UCSD-AML1 (cell line): ENCODE measurements around the gene TGFBR2.

Source experiments
- DNase-seq: peaks from one replicate; lab custom pipeline; 2025; ENCODE audit not compliant: unreplicated experiment; lab: John Stamatoyannopoulos, UW

The TGFBR2 gene

DNA sequence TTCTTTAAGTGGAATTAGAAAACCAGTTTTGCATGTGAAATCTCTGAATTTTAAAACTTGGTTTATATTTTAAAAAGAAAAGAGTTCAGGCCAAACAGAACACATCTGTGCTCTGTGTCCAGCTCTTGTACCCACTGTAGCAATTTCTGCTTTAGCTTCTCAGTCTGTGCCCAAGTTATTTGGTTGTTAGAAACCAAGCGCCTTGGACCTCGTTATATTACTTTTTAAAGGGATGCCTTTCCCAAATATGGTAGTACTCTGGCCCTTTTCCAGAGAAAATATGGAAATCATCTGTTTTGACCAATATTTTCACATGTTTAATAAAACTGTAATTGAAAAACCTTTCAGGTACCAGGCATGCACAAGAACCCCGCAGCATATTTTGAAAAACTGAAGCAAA, 27.3 kb downstream of the TGFBR2 start:
- DNase-seq = no peak

DNA sequence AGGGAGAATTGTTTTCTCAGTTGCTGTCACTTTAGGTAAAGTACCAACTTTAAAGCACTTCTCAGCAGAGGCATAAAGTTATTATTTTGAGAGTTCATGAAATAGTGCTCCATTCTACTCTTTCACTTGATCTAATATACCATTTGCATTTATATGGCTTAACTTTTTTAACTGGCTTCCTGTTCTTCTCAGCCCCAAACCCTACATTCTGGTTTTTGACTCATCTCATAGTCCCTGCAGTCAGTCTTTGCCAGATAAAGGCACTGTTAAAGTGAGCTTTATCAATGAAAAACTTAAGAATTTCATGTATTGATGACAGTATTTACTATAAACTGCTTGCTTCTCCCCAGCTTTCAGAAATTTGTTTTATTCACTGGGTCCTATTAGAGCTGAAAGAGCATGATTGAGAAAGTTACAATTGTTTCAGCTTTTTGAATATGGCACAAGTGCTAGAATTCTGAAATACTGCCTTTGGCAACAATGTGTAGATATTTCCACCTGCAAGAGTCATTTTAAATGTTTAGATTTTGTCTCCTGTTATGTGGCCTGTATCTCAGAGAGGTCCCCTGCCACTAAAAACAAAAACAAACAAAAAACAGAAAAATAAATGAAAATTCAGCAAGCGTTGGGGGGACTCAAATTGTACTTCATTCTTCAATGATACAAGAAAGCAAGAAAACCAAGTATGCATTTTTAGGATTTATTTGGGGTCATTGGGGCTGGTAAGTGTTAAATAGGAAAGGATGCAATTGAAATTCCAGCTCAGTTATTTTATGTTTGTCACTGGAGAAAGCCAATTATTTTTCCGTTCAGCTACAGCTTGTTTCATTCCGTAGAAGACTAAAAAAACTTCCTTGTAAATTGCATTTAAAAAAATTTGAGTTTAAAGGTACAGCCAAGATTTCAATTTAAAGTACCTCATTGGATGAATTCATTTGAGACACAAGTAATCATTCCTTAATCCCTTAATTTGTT, 28.6 kb downstream of the TGFBR2 start:
- no peak for DNase-seq

DNA sequence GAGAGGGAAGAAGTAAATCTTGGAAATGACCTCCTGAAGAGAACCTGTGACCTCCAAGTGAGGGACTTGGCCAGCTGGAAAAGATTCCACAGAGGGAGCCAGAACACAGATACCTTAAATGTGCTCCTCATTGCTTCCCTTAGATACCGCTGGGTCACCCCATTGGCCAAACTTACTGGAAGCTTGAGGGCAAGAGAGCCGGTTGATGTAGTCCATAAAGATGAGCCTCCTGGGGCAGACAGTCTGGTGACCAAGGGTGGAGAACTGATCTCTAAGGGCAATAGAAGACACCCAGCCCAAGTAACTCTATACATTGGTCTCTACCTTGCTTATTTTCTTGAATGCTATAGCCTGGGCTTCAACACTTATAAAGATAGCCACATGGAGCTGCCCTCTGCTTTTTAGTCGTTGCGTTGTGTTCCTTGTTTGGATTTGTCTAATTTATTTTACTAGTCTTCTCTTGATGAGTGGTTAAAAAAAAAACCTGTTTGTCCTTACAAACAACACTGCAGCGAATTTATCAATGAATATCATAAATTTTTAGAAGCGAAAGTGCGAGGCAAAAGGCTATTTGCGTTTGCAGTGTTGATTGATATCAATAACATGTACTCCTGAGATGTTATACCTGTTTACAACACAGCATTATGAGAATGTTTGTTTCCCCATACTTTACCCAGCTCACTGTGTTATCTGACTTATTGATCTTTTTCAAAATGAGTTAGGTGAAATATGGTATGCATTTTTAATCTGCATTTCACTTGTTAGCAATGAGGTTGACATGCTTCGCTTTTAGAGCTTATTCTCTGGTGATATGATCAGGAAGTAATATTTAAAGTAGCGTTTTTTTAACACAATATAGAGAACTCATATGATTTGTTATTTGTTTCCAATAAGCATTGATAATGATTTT, 31.2 kb downstream of the TGFBR2 start:
- no peak for DNase-seq

DNA sequence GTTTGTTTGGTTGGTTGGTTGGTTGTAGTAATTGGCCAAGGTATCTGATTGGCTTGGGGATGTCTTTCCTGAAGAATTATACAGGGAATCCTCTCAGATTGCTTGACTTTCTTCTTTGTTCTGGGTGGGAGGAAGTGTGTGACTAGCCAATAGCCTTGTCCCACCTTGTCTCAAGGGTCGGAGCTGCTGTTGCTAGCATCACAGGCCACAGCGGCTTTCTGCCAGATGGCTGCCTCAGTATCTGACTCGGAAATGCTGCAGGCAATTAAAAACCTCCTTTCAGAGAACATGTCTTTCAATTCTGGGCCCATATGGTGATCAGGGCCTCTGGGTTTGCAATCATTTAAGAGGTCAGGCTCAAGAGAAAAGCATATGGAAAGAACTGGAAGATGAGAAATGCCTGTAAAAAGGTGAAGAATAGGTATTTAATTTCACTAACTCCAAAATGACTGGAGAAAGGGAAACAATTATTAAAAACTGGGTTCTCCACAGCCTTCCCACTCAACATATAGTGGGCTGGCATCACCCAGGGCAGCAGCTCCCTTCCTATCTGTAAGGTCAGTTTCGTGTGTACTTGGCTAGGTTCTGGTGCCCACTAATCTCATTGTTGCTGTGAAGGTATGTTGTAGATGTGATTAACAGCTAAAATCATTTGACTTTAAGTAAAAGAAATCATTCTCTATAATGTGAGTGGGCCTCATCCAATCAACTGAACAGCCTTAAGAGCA, 32.4 kb downstream of the TGFBR2 start:
- DNase-seq = no peak

DNA sequence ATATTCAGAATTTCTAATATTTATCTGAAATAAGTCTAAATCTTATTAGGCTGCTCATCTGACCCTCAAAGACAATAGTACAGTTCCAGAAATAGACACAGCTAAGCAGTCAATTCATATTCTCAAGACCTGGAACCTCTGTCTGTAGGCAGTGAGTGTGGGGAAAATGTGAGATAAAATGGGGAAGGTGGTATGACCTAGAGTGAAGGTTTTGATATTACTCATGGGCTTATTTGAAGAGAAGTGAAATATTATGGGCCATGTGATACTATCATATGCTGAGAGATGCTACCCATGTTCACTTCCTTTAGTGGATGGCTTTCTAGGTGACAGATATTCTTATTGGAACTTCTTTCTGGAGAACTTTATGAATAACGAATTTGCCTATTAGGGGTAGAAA, 33.5 kb downstream of the TGFBR2 start:
- DNase-seq = no peak

DNA sequence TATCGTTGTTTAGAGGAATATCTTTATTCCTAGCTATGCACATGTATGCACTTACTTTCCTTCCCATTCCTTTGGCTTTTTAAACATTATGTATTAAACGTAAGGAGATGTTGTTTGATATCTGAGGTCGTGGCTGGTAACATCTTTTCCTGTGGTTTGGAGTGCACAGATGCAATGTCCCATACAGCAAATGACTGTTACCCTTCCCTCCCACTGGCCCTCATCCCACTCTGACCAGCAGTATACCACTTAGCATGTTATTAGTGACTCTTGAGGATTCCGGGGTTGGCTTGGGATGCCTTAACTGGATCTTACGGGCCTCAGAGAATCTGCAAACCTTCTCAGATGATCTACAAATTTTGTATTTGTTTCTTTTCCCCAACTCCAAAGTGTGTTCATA, 34.5 kb downstream of the TGFBR2 start:
- DNase-seq = no peak

DNA sequence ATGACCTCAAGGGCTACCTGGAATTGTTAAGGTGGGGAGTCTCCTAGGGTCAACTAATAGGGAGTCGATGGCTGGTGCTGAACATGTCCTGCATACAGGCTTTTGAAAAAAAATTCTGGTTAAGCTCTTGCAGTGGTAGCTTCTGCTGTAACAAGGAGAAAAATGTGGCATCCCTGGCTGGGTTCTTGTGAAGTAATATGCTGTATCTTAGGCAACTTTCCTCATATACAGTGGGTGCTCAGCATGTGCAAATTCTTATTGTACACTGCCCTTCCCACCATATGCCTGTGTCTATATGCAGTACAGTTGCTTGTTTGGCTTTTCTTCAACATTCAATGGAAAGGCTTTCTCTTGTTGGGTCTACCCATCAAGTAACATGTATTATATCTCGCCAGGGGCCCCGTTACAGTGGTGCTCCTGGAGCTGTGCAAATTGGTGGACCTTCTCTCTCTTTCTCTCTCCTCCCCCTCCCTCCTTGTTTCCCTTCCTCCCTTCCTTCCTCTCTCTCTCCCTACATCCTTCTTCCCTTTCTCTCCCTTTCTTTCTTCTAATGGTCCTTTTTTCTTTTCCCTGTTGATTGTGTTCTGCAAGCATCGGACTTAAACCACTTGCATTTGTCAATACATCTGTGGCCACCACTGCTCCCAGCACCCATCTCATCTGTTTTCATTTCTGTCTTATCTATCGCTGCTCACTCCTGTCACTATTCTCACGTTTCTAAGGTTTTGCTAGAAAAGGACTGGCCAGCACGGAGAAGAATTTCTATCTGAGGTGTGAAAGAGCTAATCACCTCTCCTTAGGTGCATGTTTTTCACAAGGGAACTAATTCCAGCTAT, 35.2 kb downstream of the TGFBR2 start:
- DNase-seq = no peak

DNA sequence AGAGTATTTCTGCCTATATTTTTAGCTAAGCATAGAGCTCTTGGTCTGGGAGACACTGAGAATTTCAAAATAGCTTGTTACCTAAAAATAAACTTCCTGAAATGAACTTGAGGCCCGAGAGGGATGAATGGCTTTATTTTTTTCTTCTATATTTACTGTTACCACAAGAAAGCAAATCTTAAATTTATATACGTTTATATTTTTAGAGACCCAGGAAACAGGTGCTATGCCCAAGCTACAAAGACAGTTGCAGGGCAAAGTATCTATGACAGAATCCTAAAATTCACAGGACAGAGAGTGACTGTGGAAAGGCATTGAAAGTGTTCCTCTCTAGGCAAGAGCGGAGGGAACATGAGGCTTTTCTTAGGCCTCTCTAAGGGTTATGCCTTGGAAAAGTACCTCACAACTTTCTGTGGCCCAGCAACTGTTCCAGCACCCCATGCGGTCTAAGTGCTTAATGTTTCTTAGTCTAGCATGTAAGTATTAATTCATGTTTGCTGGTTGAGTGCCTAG, 36.5 kb downstream of the TGFBR2 start:
- no peak for DNase-seq

DNA sequence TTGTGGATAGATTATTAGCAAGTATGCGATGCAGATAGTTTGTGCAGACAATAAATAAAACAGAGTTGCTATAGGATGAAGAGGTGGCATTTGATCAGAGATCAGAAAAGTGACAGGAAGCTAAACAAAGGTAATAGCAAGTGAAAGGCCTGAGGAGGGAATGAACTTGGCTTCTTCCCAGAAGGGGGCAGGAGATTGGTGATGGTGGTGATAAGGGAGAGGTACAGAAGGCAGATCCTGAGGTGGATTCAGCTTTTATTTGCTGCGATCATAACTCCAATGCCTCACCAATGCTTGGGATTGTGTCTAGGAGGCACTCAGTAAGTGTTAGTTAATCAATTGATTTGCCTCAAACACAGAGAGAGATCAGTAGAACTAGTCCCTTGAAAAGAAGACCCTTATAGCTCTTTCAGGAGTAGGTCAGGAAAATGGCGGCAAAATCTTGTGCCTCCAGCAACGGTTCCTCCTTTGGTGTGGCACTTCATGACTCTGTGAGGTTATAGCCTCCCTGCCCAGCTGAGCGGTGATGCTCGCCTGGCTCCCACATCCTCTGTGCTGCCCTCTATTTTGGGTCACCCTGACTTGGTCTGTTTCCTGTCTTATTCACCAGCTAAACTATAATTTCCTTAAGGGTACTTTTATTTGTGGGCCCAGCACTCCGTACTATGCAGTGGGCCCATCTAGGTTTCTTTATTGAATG, 37.5 kb downstream of the TGFBR2 start:
- DNase-seq = peak; percentile 47

DNA sequence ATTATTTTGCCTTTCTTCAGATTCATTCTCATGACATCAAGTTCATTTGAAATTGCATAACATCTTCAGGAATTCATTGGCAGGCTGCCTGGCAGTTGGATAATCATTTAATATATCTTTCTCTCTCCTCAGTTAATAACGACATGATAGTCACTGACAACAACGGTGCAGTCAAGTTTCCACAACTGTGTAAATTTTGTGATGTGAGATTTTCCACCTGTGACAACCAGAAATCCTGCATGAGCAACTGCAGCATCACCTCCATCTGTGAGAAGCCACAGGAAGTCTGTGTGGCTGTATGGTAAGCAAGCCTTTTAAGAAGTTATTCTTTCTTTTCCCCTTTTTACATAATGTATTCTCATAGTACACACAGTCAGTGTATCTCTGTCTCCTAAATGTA, 38.2 kb downstream of the TGFBR2 start:
- DNase-seq = no peak

DNA sequence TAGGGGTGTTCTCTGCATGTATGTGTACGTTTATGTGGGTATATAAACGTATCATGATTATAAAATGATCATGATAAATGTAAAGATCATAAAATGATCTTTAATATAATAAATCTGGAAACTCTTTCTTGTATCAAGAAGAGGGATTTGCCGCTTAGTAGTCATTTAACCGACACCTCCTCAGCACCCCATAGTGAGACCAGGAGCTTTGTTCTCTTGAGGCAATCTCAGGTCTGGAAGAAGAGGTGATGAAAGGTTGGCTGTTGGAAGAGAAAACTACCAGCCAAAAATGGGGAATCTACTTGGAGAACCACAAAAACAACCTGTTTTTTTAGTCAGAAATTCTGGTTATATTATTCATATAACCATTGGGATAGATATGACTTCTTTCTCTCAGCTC, 38.7 kb downstream of the TGFBR2 start:
- DNase-seq = no peak

DNA sequence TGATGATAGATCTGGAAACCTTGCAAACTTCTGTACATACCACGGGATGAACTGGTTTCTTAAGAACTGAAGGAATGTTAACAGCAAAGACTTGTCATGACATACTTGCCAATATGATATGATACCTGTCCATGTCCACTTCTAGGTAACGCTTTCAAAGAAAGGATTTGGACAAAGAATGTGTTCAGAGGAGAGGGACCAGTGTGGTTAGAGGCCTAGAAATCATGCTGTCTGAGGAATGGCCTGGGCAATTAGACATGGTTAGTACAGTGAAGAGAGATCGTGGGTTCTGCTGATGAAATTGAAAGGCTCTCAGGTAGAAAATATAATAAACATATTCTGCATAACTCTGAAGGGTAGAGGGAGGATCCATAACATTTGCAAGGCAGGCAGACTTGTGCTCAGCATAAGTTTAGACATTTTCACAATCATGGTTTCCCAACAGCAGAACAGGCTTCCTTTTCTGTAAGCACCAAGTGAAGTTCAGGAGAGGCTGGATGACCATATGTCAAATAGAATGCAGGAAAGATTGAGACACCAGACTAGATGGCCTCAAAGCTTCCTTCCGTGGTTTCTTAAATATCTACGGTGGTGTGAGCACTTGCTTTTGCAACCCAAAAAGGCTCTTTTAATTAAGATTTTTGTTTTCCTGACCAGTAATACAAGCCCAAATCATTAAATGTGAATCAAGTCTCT, 39.9 kb downstream of the TGFBR2 start:
- DNase-seq = no peak

DNA sequence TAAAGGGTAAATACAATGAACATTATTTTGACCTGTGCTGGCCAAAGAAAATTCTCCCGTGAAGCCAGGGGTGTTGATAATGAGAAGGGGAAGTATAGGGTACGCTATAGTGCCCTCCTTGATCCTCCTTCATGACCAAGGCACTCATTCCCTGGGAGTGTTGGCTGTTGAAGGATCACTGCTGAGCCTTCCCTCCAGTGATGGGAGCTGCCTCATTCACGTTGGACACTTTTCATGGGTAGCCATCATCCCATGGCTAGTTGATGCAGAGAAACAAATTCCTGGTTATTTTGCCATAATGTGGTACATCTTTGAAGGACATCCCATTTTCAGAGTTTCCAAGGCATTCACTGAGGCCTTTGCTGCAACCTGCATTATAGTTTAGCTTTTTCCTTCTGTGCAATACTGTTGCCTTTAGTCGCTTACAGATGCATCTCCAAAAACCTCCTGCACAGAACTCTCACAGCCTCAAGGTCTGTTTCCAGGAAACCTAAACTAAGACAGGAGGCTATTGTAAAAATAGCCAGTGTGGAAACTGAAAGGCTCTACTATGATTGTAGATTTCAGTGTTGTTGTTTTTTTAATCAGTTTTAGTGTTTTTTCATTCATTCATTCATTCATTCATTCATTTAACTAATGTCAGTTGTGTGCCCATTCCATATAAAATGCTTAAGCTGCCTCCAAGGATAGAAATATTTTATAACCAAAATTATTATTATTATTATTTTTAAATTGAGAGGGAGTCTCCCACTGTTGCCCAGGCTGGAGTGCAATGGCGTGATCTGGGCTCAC, 40.8 kb downstream of the TGFBR2 start:
- DNase-seq = no peak

DNA sequence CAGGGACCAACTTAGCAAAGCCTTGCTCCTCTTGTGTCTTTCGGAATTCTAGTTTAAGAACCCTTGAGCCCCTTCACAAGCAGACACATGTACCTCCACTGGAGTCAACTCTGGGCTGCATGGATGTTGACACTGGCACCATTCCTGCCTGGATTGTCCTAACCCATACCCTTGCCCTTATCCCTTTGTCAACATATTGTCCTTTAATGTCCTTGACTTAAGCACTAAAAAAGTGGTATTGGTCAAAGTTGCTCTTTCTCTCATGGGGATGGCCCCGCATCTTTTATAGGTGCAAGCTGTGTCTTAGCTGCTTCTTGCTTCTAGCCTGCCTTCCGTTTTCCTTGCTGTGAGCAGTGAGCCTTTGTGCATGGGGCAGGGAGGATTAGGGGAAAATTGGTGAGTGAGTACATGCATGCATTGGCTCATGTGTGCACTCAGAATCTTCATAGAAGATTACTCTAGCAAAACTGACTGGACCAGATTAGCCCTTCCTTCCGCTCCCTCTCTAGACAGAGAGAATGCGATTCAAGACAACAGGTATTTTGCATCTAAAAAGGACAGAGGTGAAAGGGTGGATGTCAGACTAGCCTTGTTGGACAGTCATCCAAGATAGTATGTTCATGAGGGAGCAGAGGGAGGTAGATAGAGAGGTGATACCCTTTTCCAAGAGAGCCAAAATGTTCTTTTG, 42.4 kb downstream of the TGFBR2 start:
- no peak for DNase-seq

DNA sequence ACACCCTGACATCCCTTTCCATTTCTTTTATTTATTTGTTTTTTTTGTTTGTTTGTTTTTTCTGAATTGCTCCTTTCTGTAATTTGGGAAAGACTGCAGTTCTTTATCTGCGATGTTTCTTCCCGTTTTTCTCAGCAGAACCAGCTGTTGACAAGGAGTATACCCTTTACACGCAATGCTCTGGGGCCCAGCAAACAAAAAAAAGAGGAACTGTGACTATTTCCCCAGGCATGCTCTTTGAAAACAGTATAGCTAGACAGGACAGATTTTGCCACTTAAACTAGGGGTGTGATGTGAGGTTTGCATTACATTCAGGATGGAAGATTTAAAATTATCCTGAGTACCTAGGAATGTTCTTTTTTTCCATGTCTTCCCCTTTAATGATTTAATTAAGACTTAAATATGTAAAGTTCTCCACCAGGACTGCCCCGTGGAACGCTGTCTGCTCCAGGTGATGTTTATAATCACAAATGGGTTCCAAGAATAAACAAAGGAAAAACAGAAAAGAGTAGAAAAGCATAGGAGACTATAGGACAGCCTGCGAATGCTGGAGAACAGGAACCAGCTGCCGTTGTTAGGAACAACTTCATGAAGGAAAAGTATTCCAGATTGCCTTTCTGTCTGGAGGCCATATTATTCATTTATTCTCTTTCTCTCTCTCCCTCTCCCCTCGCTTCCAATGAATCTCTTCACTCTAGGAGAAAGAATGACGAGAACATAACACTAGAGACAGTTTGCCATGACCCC, 43.3 kb downstream of the TGFBR2 start:
- DNase-seq = no peak

DNA sequence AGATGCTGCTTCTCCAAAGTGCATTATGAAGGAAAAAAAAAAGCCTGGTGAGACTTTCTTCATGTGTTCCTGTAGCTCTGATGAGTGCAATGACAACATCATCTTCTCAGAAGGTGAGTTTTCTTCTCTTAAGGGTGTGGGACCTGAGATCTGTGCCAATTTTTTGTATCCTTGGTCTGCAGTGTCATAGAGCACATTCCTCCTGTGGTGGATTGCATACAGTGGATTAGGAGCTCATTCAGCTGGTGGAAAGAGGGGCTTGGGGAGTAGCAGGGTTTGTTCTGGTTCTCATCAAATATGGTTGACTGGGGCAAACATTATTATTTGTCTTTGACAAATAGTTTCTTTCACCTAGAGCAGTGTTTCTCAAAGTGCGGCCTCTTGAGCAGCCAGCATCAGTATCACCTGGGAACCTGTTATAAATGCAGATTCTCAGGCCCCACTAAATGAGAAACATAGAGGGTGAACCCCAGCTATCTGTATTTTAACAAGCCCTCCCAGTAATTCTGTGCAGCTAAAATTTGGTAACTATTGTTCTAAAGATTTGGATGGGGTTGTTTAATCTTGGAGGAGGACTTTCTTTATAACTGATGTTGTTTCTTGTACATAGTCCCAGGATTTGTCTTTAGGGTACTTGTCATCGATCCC, 44.1 kb downstream of the TGFBR2 start:
- no peak for DNase-seq
